ENCODE measurements around the gene AFG1L.
"Not testable (repeated sequence)": the region's sequence is repeated elsewhere in the genome, so short reads cannot be mapped to it uniquely, and the experiment has no call there.

Gene AFG1L

GRCh38 chr6:108560463-108561308, 265.8 kb downstream of the AFG1L start, which contains the start of gene FOXO3:
FOXO3 (plus strand) TSS chr6:108560917; CDS start chr6:108561209, 292 bp downstream.
- peak; percentile 75 for DNase-seq

GRCh38 chr6:108561309-108561647, 266.4 kb downstream of the AFG1L start:
- DNase-seq: not testable (repeated sequence)

- no peak for DNase-seq
These were observed 267.1 kb downstream of the AFG1L start for GRCh38 chr6:108561742-108562502.

GRCh38 chr6:108562503-108562993, 267.7 kb downstream of the AFG1L start:
- DNase-seq: no peak

DNA sequence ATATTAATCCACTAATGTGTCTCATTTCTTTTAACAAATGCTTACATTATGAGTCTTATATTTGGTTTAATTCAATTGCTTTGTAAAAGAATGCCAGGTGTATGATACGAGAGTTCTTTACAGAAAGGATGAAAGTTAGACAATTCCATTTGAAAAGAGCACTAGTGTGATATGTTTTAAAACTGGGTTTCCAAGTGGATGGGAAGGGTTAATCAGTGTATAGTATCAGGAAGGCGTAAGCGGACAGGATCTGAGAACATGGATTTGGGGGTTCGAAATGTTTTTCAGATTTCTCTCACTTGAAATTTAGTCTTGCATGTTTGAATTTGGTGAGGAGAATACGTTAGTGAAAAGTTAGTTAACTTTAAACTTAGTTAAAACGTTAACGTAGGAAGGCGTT, 268.4 kb downstream of the AFG1L start:
- DNase-seq: no peak

DNA sequence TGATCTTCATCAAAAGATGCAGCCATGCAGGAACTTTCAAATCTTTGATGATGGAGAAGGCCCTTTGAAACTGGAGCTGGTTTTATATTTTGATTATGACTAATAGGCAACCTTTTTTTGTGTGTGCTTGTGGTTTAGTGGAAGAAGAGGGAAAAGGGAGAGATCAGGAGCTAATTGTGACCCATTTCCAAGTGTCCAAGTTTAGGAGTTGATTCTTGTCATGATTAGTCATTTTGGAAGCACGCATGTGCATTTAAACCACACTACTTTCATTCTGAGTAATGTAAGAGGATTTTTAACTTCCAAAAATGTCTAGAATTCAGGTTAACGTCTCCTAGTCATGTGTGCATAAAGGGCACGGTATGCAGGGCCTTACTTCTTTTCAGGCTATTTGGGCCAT, 269.3 kb downstream of the AFG1L start:
- no peak for DNase-seq

DNA sequence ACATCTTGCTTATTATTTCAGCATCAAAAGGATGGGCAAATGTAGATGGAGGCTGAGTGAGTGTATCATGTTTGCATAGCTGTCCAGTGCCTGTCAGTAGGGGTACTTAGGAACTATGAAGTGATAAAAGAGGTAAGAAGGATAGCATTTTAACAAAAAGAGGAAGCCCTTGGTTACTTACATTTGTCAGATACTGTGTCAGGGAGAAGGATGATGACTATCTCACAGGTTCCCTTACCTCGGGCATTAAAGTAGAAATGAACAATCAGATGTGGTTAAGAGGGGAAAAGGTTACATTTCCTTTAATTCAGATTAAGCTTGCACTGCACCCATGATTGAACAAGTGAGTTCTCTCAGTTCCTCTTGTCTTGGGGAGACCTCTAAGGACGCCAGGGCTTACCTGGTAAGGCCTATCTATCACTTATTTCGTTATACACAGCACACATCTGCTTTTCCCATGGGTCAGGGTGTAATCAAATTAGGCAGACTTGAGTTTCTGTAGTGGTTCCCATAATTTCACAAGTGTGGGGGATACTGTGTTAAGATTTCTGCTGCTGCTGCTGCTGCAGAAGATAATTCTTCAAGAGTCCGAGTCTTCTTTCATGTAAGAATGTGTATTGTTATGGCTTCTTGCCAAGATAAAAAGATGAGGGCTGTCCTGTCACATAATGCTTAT, 270.4 kb downstream of the AFG1L start:
- DNase-seq: no peak

GRCh38 chr6:108565893-108566292, 271.0 kb downstream of the AFG1L start:
- no peak for DNase-seq

DNA sequence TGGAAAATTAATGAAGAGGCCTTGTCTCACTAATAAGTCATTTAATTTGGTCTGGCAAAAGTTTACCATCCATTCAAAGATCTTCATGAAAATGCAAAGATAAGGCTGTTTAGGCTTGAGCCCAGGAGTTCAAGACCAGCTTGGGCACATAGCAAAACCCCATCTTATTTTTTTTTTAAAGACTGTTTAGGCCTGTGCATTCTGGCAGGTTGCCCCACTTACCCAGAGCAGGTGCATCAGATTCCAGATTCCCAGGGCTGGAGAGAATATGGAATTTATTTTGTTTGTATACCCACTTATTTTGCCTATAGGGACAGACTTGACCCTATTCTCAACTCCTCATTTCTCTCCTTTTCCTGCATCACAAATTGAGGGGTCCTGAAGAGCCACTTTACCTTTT, 271.6 kb downstream of the AFG1L start:
- no peak for DNase-seq

- no peak for DNase-seq
These were observed 273.2 kb downstream of the AFG1L start for GRCh38 chr6:108568101-108568500.

DNA sequence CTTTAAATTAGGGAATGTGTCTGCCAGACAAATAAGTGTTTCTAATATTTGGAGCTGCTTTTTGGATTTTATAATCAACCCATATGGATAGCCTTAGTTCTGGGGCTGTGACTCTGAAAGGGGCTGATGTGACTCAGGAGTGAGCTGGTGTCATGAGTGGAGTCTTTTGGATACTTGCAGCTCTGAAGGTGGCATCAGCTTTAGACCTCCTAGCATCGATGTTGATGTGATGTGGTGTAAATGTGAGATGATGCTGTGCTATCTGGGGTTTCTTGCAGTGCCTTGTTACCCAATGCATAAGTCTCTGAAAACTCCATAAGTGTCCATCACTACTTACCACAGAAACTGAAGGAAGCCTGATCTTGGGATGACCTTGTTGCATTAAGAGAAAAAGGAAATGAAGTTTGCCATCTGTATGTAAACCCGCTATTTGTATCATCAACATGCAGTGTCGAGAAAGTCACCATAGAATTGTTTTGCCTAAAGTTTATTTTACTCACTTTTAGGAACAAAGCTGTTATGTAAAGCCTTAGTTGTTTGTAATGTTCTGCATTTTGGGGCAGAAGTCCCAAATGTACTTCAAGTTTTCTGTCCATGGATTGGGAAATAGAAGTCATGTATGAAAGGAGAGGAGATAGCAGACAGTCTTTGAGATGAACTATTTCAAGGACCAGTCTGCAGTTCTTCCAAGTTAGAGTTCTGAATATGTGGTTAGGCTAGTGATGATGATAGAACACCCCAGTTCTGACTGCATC, 273.9 kb downstream of the AFG1L start:
- no peak for DNase-seq

DNA sequence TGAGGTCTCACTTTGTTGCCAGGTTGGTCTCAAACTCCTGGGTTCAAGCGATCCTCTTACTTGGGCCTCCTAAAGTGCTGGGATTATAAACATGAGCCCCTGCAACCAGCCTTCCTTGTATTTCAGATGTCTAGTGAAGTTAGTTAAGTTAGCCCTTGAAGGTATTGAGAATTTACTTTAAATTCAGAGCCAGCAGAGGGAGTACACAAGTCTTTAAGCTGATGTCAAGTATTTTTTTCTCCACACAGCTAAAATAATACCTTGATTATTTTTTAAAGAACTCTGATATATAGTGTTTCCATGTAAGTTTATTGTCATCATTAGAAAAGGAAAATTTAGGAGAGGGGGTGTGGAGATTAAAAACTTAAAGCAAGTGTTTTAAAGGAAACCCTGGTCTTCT, 275.7 kb downstream of the AFG1L start:
- DNase-seq: no peak

GRCh38 chr6:108574457-108575141, 279.7 kb downstream of the AFG1L start:
- DNase-seq: no peak
